ENCODE data around the gene MAS1.
"Not testable (repeated sequence)": the region's sequence is repeated elsewhere in the genome, so short reads cannot be mapped to it uniquely, and the experiment has no call there.

MAS1 gene

GRCh38 chr6:159916237-159916636, 25.4 kb downstream of the MAS1 start:
- DNase-seq (ENCODE audit: low spot score): no peak

- no peak for DNase-seq (ENCODE audit: low spot score)
Measured at GRCh38 chr6:159916752-159917151, 26.0 kb downstream of the MAS1 start.

GRCh38 chr6:159919011-159919511, 28.3 kb downstream of the MAS1 start:
- DNase-seq (ENCODE audit: low spot score): no peak

GRCh38 chr6:159919800-159920199, 29.0 kb downstream of the MAS1 start:
- DNase-seq (ENCODE audit: low spot score): no peak

GRCh38 chr6:159924150-159924549, 33.4 kb downstream of the MAS1 start:
- DNase-seq (ENCODE audit: low spot score): not testable (repeated sequence)

GRCh38 chr6:159926542-159927203, 35.9 kb downstream of the MAS1 start:
- DNase-seq (ENCODE audit: low spot score): no peak

GRCh38 chr6:159929819-159930218, 39.0 kb downstream of the MAS1 start:
- DNase-seq (ENCODE audit: low spot score): no peak

- DNase-seq (ENCODE audit: low spot score): no peak
Measured at GRCh38 chr6:159931112-159931511, 40.3 kb downstream of the MAS1 start.

- DNase-seq (ENCODE audit: low spot score): no peak
Measured at GRCh38 chr6:159931846-159932245, 41.1 kb downstream of the MAS1 start.

- no peak for DNase-seq (ENCODE audit: low spot score)
Measured at GRCh38 chr6:159933077-159933476, 42.3 kb downstream of the MAS1 start.

GRCh38 chr6:159934181-159934580, 43.4 kb downstream of the MAS1 start:
- DNase-seq (ENCODE audit: low spot score): no peak

GRCh38 chr6:159935065-159935464, 44.3 kb downstream of the MAS1 start:
- DNase-seq (ENCODE audit: low spot score): no peak

- DNase-seq (ENCODE audit: low spot score): no peak
Measured at GRCh38 chr6:159935633-159936032, 44.8 kb downstream of the MAS1 start.

GRCh38 chr6:159939591-159940016, 48.8 kb downstream of the MAS1 start:
- DNase-seq (ENCODE audit: low spot score): no peak

Data from SK-N-DZ (cell line).